NB4 (cell line): ENCODE results near the gene PEX5.
"Not testable (repeated sequence)": the region's sequence is repeated elsewhere in the genome, so short reads cannot be mapped to it uniquely, and the experiment has no call there.

Experiments
- DNase-seq: peaks from one replicate; pipeline ENCODE4 v3.0.0; 2010; ENCODE audit warnings: low read depth
- H3K4me3 ChIP-seq: one replicate; pipeline ENCODE4 v1.5.1; 2011; ENCODE audit warnings: mild to moderate bottlenecking, low read depth, low read length, moderate library complexity
- CTCF ChIP-seq: IDR thresholded peaks from one replicate; pipeline ENCODE4 v1.5.1; 2012; ENCODE audit warnings: low read depth, low read length
- MAX ChIP-seq: IDR thresholded peaks from 2 replicates; pipeline ENCODE4 v1.6.1; 2011; ENCODE audit warnings: low read depth, low read length
- MYC ChIP-seq: IDR thresholded peaks from 2 replicates; pipeline ENCODE4 v1.6.1; 2011; ENCODE audit warnings: low read depth, low read length
- POLR2A ChIP-seq: IDR thresholded peaks from 2 replicates; pipeline ENCODE4 v1.6.1; 2011; ENCODE audit warnings: mild to moderate bottlenecking; ENCODE audit not compliant: insufficient read length; ENCODE audit errors: extremely low read depth

The PEX5 gene

DNA sequence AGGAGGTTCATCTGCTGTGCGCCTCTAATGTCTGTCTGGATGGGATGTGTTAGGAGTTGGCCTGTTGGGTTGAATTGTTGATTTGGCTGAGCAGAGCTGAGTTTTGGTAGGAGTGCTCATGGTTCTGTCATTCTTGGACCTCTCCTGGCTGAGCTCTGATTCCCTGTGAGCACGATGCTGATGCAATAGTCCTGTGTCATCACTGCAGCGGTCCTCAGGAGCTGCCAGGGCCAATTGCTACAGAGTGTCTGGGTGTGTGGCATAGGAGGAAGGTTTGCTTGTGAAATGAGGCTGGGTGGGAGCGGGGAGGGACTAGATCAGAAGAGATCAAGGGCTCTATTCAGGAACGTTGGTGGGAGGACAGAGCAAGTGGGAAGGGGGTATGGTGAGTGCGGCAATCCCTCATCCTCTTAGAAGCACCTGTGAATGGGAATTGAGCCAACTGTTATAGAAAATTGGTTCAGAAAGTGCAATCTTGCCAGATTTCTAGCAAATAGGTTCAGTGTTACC is 21.2 kb downstream of the PEX5 start:
- no peak overlapping the region for H3K4me3 ChIP-seq

GRCh38 chr12:7212678-7213077 is 23.2 kb downstream of the PEX5 start:
- no peak for TF ChIP-seq CTCF
- no peak for TF ChIP-seq MAX
- no peak for TF ChIP-seq POLR2A
- TF ChIP-seq MYC = no peak
- H3K4me3 ChIP-seq = no peak overlapping the region
- DNase-seq = no peak

More for the DNA sequence above, 21.2 kb downstream of the PEX5 start:
- TF ChIP-seq POLR2A = no peak
- no peak for DNase-seq

GRCh38 chr12:7213745-7214144 is 24.3 kb downstream of the PEX5 start:
- DNase-seq, H3K4me3 ChIP-seq: not testable (repeated sequence)

DNA sequence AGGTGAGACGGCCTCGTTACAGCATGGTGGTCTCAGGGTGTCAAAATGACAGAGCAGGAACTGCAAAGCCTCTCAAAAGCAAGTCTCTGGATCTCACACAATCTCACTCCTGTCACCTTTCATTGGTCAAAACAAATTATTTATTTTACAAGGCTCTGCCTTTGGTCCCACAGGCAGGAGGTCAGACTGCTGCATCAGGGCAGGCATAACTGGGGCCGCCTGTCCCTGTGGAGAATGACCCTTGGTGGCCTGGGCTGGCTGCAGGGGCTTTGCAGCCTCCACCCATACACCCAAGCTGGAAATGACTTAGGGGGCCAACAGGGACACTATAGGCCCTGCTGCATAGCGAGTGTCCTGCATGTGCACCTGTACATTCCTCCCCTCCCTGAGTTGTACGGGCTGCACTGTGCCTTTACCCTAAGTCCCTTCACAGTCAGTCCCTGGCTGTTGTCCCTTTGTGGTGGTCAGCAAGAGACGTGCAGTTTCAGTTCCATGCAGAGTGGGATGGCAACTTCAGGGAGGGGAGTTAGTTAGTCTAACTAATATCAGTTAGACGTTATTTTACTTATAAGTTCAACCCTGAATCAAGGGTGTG is 28.1 kb downstream of the PEX5 start:
- DNase-seq = no peak
- no peak overlapping the region for H3K4me3 ChIP-seq
- TF ChIP-seq MAX (no peak), CTCF (no peak), POLR2A (no peak), MYC (no peak)

DNA sequence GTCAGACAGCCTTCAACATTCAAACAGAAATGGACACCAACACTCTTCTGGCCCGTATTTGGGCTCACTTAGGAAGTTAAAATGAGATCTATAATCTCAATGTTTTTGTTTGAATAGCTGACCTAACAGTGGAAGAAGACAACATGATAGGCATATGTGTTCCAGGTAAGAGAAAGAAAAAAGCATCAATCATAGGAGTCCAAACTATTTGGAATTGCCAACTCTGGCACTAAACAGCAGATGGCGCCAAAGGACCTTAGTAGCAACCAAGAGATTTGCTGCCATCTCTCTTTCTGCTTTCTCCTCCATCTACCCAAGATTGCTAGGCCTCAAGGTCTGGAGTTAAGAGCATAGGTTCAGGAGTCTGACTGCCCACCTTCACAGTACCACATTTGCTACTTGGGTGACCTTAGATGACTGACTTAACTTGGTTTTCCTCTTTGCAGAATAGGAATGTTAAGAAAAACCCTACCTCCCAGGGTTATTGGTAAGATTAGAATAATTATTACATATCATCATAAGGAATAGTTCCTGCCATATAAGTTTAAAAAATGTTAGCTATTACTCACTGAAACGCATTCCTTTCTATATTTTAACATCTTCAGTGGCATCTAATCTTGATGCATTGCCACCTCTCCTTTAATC is 30.2 kb downstream of the PEX5 start:
- DNase-seq = peak; percentile 75
- no peak overlapping the region for H3K4me3 ChIP-seq

DNA sequence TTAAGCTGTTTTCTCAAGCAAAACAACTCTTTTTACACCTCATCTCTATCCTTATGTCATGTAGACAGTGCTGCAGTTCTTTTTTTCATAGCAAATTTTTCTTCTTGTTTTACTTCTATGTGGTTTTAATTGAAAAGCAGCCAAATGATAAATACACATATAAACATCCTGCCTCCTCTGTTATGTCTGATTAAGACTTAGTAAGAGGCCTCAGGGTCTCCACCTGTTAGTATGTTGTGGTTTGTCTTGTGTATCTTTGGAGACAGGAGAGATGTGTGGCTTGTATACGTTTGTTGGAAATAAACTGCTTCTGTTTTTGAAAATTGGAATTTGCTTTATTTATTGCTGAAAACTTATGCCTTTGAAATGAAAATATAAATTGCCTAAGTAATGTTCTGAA is 32.0 kb downstream of the PEX5 start:
- no peak for DNase-seq
- TF ChIP-seq POLR2A = no peak
- TF ChIP-seq CTCF = no peak
- TF ChIP-seq MYC = no peak
- TF ChIP-seq MAX = no peak
- H3K4me3 ChIP-seq = no peak overlapping the region

More for the DNA sequence above, 30.2 kb downstream of the PEX5 start:
- TF ChIP-seq POLR2A = no peak
- TF ChIP-seq MYC = no peak
- TF ChIP-seq CTCF = peak; percentile 72
- TF ChIP-seq MAX = no peak

DNA sequence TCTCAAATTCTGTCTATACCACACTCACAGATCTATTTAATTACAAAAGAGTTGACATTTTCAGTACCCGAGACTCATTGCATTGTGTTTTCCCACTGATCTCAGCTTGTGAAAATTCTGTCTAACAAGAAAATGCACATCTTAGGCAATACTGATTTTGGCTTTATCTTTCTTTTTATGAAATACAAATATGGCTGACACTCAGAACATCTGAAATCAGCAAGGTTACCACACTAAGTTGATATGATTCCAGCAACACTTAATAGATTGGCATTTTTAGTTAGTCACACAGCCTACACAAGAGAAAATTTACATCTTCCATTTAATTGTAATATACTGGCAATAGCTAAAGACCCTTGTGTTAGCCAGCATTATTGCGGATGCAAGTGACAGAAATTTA is 40.3 kb downstream of the PEX5 start:
- no peak for DNase-seq
- H3K4me3 ChIP-seq = no peak overlapping the region
- no peak for TF ChIP-seq MAX
- TF ChIP-seq CTCF = no peak
- TF ChIP-seq MYC = no peak
- no peak for TF ChIP-seq POLR2A
